Measurements from ENCODE around the gene OR6J1.
A peak's percentile ranks its signal among the peaks of the same experiment; 100 is the strongest.

DNA sequence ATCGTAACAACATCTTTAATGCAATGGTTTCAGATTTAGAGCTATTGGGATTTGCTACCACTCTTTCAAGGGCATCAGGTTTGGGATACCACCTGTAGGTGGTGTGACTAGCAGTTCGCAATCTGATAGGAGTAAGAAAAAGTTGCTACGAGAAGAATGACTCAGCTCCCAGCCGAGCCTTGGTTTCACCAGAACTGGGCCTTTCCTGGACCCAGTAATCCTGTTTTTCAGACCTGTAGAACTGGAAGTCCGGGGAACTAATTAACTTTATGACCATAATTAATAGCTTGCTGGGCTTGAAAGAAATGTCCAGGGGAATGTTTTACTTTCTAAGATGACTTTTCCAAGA lies 45.3 kb downstream of the OR6J1 start:
- TF ChIP-seq, protein P1, sequence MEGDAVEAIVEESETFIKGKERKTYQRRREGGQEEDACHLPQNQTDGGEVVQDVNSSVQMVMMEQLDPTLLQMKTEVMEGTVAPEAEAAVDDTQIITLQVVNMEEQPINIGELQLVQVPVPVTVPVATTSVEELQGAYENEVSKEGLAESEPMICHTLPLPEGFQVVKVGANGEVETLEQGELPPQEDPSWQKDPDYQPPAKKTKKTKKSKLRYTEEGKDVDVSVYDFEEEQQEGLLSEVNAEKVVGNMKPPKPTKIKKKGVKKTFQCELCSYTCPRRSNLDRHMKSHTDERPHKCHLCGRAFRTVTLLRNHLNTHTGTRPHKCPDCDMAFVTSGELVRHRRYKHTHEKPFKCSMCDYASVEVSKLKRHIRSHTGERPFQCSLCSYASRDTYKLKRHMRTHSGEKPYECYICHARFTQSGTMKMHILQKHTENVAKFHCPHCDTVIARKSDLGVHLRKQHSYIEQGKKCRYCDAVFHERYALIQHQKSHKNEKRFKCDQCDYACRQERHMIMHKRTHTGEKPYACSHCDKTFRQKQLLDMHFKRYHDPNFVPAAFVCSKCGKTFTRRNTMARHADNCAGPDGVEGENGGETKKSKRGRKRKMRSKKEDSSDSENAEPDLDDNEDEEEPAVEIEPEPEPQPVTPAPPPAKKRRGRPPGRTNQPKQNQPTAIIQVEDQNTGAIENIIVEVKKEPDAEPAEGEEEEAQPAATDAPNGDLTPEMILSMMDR (IDR thresholded peaks at IDR 0.05; ENCODE audit: low read length), result peak; percentile 27
- no peak for TF ChIP-seq EZH2 (optimal IDR thresholded peaks at IDR 0.05; ENCODE audit: low read depth, low read length)
- no peak for TF ChIP-seq EZH2phosphoT487 (IDR thresholded peaks at IDR 0.05; ENCODE audit: low read length)

All from MM.1S (cell line).